ENCODE data around the gene MPL.

- TF ChIP-seq, protein P1, sequence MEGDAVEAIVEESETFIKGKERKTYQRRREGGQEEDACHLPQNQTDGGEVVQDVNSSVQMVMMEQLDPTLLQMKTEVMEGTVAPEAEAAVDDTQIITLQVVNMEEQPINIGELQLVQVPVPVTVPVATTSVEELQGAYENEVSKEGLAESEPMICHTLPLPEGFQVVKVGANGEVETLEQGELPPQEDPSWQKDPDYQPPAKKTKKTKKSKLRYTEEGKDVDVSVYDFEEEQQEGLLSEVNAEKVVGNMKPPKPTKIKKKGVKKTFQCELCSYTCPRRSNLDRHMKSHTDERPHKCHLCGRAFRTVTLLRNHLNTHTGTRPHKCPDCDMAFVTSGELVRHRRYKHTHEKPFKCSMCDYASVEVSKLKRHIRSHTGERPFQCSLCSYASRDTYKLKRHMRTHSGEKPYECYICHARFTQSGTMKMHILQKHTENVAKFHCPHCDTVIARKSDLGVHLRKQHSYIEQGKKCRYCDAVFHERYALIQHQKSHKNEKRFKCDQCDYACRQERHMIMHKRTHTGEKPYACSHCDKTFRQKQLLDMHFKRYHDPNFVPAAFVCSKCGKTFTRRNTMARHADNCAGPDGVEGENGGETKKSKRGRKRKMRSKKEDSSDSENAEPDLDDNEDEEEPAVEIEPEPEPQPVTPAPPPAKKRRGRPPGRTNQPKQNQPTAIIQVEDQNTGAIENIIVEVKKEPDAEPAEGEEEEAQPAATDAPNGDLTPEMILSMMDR (optimal IDR thresholded peaks at IDR 0.05 in 1 of 3, IDR thresholded peaks at IDR 0.05 in 1 of 3, conservative IDR thresholded peaks at IDR 0.05 in 1 of 3; ENCODE audit: extremely low read depth in 1 of 3, insufficient read depth in 2 of 3, low read length in 3 of 3): no peak
- TF ChIP-seq EZH2 (IDR thresholded peaks at IDR 0.05; ENCODE audit: low read length): no peak
These were observed 14.7 kb downstream of the MPL start for GRCh38 chr1:43352351-43352705.

Data from keratinocyte (primary cell).